Fibroblast of skin of scalp (primary cell): ENCODE results near the gene NAP1L1.

ENCODE experiments used
- DNase-seq: peaks from one replicate; pipeline ENCODE4 v3.0.0-alpha.2; 2013

The NAP1L1 gene

DNA sequence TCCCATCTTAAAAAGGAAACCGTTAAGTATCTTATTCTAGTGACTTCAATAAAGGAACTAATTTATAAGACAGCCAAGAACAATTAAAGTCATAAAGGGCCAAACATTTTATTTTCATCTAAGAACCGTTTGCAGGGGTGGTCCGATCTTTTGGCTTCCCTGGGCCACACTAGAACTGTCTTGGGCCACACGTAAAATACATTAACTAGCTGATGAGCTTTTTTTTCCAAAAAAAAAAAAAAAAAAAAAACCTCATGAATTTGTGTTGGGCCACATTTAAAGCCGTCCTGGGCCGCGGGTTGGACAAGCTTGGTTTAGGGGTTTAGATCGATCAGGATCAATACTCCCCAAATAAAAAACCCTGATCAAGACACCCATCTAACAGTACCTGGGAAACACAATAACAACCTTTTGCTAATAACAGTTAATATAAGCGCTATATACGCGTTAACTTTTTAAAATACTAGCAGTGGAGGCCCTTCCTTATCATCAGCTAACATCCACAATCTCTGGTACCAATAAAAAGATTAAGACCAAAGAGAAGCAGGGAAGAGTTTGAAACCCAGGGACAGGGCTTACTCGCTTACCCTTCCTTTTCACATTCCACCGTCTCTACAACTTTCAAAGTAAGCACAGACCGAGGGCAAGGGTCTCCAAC lies 1.1 kb downstream of the NAP1L1 start:
- DNase-seq: no peak

- DNase-seq: no peak
These were observed 2.6 kb downstream of the NAP1L1 start for GRCh38 chr12:76081909-76082308.

GRCh38 chr12:76080729-76081415 lies 3.6 kb downstream of the NAP1L1 start:
- no peak for DNase-seq

DNA sequence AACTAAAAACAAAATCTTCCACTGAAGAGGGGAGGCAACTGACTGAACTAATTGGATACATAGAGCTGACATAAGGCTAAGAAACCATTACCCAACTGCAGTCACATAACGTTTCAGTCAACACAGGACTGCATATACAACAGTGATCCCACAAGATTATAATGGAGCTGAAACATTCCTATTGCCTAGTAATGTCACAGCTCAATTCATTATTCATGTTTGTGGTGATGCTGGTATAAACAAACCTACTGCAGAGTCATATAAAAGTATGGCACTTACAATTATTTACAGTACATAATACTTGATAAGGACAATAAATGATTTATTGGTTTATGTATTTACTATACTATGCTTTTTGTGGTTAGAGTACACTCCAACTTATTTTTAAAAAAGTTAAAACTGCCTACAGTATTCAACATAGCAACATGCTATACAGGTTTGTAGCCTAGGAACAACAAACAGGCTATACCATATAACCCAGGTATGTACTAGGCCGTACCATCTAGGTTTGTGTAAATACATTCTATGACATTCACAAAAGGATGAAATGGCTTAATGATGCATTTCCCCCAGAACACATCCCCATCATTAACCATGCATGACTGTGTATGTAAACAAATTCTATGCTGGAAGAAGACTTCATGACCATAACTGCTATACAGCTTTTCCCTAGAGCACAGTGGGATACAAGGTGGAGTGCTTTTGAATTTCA lies 4.3 kb downstream of the NAP1L1 start:
- no peak for DNase-seq

DNA sequence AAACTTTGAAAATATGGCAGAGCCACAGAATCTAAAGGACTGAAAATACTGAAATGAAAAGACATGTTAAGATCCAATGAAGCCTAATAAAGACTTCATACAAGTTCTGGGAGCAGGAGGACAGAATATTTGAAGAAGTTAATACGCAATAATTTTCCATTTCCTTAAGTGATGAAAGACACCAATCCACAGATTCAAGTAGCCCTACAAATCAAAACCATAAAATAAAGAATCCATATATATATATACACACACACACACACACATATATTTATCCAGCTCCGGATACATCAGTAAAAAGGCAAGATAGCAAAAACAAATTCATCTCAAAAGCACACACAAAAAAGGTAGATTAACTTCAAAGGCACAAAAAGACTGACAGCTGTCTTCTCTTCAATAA lies 5.7 kb downstream of the NAP1L1 start:
- DNase-seq: no peak

GRCh38 chr12:76075448-76075847 lies 9.0 kb downstream of the NAP1L1 start:
- DNase-seq: no peak

- no peak for DNase-seq
These were observed 9.7 kb downstream of the NAP1L1 start for GRCh38 chr12:76074701-76075336.

DNA sequence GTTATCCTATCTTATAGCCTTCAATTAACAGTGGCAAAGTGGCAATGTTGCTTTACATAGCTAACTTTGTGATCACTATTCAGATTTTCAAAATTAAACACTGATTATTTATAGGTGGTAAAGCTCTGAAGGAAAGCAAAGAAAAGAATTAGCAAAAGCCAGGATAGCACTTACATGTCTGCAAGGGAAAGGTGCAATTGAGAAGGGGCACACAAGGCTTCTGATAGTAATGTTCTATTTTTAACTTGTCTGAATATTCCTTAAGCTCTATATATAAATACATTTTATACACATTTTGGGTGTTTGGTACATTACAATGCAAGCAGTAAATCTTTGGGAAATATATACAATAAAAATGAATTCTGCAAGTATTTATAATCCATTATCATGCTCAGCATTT lies 10.9 kb downstream of the NAP1L1 start:
- no peak for DNase-seq

DNA sequence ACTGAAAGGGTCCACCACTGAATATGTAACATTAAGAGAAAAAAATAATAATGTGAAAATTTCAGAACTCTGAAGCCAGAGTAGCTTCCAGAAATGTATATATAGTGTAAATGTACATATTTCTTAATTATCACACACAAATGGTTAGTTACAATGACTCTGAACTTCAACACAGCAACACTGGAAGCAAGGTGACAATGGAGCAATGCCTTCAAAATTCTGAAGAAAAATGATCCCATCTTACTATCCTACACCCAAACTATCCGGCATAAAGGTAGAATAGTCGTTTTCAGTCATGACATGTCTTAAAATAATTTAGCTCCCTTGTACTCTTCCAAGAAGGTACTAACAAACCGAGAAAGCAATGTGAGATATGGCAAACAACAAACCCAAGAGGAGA lies 11.9 kb downstream of the NAP1L1 start:
- DNase-seq: no peak

DNA sequence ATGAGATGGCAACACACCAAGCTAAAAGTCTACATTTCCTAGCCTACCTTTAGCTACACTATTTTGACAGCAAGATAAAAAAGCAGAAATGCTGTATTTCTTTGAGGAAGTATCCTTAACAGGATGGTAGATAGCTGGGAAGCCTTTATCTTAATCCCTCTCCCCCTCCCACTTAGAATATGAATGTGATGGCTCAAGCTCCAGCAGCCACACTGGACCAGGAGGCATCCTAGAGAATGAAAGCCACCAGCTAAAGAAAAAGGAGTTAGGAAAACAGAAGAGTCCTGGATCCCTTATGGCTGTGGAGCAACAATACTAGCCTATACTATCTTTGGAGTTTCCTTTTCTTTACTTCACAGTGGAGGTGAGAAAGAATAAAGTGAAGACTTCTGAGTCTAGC lies 15.1 kb downstream of the NAP1L1 start:
- DNase-seq: no peak

- no peak for DNase-seq
These were observed 18.6 kb downstream of the NAP1L1 start for GRCh38 chr12:76065917-76066316.

GRCh38 chr12:76064904-76065303 lies 19.6 kb downstream of the NAP1L1 start:
- DNase-seq: no peak

- no peak for DNase-seq
These were observed 24.4 kb downstream of the NAP1L1 start for GRCh38 chr12:76060111-76060510.

DNA sequence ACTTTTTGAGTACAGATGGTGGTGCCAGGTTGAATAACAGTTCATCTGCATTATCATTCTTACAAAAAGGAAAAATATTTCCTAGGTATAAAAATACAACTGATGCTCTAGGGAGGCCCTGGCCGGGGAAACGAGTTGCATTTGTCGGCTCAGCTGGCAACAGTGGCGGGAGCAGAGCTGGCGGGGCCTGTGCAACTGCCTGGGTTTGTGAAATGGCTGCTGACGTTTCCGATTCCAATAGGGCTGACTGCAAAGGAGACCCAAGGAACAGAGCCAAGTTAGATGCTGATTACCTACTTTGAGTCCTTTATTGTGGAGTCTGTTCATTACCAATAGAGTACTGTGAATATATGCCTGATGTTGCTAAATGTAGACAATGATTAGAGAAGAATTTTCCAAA lies 27.2 kb downstream of the NAP1L1 start:
- DNase-seq: no peak

DNA sequence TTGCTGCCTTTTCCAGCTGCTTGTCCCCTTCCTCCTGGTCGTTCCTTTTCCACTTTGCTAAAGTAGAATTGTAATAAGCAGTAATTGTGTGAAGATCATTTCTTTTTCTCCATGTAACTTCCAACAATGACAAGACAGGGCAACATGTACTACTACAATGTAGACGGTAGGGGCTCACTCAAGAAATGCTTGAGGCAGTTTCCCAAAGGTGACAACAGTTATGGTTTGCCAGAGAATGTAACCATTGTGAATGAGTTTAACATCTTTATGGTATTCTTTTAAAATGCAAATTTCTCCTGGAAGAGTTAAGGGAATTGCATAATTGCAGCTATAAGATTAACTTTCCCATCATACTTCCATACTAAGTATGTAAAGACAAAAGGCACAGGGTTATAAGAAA lies 29.1 kb downstream of the NAP1L1 start:
- DNase-seq: no peak

- no peak for DNase-seq
These were observed 34.8 kb downstream of the NAP1L1 start for GRCh38 chr12:76049575-76050251.

GRCh38 chr12:76047742-76048141 lies 36.7 kb downstream of the NAP1L1 start:
- no peak for DNase-seq

GRCh38 chr12:76047060-76047459 lies 37.4 kb downstream of the NAP1L1 start:
- DNase-seq: no peak

- no peak for DNase-seq
These were observed 41.1 kb downstream of the NAP1L1 start for GRCh38 chr12:76043377-76043776.

DNA sequence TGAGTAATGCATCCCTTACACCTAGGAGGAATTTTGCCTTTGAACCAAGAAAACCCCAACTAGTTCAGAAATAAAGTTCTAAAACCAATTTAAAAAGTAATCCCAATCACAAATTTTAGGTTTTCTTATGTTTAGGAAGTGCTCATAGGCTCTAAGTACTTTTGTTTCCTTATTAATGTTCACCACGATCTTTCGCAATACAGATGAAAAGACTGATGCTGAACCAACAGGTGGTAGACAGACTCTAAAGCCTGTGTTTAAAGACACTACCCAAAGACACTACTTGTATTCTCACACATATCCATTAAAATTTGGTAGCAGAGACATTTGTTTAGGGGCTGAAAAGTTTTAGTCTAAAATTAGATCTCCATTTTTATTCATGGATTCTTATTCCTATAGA lies 42.3 kb downstream of the NAP1L1 start:
- no peak for DNase-seq

DNA sequence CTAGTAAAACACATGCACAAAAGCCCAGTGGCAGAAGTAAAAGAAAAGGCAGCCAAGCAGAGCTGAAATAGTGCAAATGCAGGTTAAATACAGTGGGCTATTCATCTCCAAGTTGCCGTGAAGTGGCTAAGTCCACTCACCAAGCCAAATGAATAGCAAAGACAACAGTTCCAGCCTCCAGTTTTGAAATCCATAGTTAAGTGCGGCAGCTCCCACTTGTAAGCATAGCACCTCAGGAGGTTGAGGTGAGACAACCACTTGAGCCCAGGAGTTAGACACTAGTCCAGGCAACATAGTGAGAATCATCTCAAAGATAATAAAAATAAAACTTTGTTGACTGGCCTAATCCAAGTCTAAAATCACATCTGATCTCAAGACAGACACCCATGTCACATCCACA lies 43.1 kb downstream of the NAP1L1 start:
- no peak for DNase-seq

GRCh38 chr12:76040461-76040860 lies 44.0 kb downstream of the NAP1L1 start:
- no peak for DNase-seq

DNA sequence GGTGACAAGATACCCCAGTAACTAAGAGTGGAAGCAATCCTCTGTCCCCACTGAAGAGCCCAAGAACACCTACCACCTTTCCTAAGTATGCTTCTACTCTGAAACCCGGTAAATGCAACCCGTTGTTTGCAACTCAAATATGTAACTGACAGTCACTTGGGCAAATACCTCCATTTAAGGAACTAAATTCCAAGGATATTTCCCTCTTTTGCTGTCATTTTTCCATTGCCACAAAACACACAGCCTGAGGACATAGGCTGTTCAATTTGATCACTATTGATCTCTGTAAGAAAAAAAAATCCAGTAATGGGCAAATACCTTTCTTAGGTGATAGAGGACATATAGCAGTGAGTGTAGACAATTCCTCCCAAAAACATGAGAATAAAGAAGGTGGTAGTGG lies 46.3 kb downstream of the NAP1L1 start:
- peak; percentile 18 for DNase-seq
